Measurements from ENCODE around the gene CACNA1G.

DNA sequence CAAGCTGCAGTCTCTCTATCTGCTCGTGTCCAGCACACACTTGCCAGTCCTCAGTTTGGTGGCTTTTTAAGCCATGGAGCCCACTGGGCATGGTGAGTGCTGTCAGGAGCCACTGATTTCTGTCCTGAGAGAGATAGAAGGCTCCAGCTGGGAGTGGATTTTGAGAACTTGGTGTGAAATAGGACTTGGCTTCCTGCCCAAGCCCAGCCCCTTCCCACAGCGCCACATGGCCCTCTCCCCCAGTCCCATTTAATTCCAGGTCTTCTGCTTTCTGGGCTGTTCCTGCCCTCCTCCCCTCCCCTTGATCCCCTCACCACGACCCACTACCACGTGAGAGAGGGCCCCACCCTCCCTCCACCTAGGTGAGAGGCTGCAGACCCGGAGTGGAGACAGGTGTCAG lies 59.7 kb downstream of the CACNA1G start:
- TF ChIP-seq POLR2A (IDR thresholded peaks at IDR 0.05; ENCODE audit: extremely low read depth, insufficient read length) (no peak), MYC (IDR thresholded peaks at IDR 0.05; ENCODE audit: low read depth, low read length) (no peak)
- TF ChIP-seq, protein P1, sequence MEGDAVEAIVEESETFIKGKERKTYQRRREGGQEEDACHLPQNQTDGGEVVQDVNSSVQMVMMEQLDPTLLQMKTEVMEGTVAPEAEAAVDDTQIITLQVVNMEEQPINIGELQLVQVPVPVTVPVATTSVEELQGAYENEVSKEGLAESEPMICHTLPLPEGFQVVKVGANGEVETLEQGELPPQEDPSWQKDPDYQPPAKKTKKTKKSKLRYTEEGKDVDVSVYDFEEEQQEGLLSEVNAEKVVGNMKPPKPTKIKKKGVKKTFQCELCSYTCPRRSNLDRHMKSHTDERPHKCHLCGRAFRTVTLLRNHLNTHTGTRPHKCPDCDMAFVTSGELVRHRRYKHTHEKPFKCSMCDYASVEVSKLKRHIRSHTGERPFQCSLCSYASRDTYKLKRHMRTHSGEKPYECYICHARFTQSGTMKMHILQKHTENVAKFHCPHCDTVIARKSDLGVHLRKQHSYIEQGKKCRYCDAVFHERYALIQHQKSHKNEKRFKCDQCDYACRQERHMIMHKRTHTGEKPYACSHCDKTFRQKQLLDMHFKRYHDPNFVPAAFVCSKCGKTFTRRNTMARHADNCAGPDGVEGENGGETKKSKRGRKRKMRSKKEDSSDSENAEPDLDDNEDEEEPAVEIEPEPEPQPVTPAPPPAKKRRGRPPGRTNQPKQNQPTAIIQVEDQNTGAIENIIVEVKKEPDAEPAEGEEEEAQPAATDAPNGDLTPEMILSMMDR (IDR thresholded peaks at IDR 0.05; ENCODE audit: low read depth, low read length), result no peak
- TF ChIP-seq, protein P2, sequence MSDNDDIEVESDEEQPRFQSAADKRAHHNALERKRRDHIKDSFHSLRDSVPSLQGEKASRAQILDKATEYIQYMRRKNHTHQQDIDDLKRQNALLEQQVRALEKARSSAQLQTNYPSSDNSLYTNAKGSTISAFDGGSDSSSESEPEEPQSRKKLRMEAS (IDR thresholded peaks at IDR 0.05; ENCODE audit: low read depth, low read length), result no peak
